Measurements from ENCODE around the gene MAP3K2.

Gene MAP3K2

GRCh38 chr2:127254386-127254981, 133.3 kb downstream of the MAP3K2 start:
- TF ChIP-seq, protein P1, sequence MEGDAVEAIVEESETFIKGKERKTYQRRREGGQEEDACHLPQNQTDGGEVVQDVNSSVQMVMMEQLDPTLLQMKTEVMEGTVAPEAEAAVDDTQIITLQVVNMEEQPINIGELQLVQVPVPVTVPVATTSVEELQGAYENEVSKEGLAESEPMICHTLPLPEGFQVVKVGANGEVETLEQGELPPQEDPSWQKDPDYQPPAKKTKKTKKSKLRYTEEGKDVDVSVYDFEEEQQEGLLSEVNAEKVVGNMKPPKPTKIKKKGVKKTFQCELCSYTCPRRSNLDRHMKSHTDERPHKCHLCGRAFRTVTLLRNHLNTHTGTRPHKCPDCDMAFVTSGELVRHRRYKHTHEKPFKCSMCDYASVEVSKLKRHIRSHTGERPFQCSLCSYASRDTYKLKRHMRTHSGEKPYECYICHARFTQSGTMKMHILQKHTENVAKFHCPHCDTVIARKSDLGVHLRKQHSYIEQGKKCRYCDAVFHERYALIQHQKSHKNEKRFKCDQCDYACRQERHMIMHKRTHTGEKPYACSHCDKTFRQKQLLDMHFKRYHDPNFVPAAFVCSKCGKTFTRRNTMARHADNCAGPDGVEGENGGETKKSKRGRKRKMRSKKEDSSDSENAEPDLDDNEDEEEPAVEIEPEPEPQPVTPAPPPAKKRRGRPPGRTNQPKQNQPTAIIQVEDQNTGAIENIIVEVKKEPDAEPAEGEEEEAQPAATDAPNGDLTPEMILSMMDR (IDR thresholded peaks at IDR 0.05; ENCODE audit: low read depth, low read length, missing control alignments): no peak
- in situ Hi-C loops (cut with HindIII; ENCODE audit: low sequenced_read_pairs): no loop called here
- no peak overlapping the region for H3K4me3 ChIP-seq (ENCODE audit: low read depth, low read length)
- DNase-seq (ENCODE audit: low read depth): peak; percentile 2

All from astrocyte of the cerebellum (primary cell).